IMR-90 (cell line): ENCODE results near the gene ARHGAP18. TPM values are rescaled to one million over a fixed set of nuclear protein-coding genes. Genes with fewer than 3 reads are reported as not detected.
A peak's percentile ranks its signal among the peaks of the same experiment; 100 is the strongest.

ENCODE experiments used
- ATAC-seq: fragments of 200-7000 bp; cut with Tn5 transposase; 2 replicates; pipeline ENCODE4 v1.9.1; 2020; ENCODE audit warnings: low read depth, mild to moderate bottlenecking, moderate library complexity
- BruUV-seq: library from RNA; stranded (reverse); fragments of 400-500 nt; replicated peaks from 2 replicates; lab custom pipeline; 2021; lab: Mats Ljungman, UMichigan
- CTCF ChIA-PET: fragments of 300-600 bp; formaldehyde crosslinking; extraction: SDS; loops from one replicate; lab custom pipeline; 2021; ENCODE audit warnings: antibody characterized with exemption; lab: Yijun Ruan, JAX
- POLR2A ChIA-PET: fragments of 300-600 bp; sonication (Branson Sonifier 250); formaldehyde crosslinking; loops from one replicate; lab custom pipeline; 2022; ENCODE audit warnings: antibody characterized with exemption; ENCODE audit not compliant: unreplicated experiment; lab: Charles Lee
- DNase-seq: peaks from one replicate; pipeline ENCODE4 v3.0.0; 2013
- H2AFZ ChIP-seq: replicated peaks from 2 replicates; pipeline ENCODE3; 2013; ENCODE audit warnings: low read length, mild to moderate bottlenecking; ENCODE audit not compliant: poor library complexity
- H2AK5ac ChIP-seq: 2 replicates; pipeline ENCODE4 v1.6.1; 2013; ENCODE audit warnings: low read depth, low read length, inconsistent platforms
- H2AK9ac ChIP-seq: replicated peaks from 2 replicates; pipeline ENCODE3; 2013; ENCODE audit warnings: mild to moderate bottlenecking, low read depth, low read length, moderate library complexity; ENCODE audit not compliant: poor library complexity
- H2BK120ac ChIP-seq: 2 replicates; pipeline ENCODE4 v1.6.1; 2013; ENCODE audit warnings: low read depth, low read length, inconsistent platforms
- H2BK15ac ChIP-seq: 3 replicates; pipeline ENCODE4 v1.6.1; 2013; ENCODE audit warnings: low read depth, low read length, inconsistent platforms
- H2BK20ac ChIP-seq: 2 replicates; pipeline ENCODE4 v1.6.1; 2013; ENCODE audit warnings: low read depth, mild to moderate bottlenecking, inconsistent platforms, low read length, moderate library complexity
- H2BK5ac ChIP-seq: 2 replicates; pipeline ENCODE4 v1.6.1; 2013; ENCODE audit warnings: mild to moderate bottlenecking, low read depth, low read length, inconsistent platforms; ENCODE audit not compliant: poor library complexity, severe bottlenecking
- H3K14ac ChIP-seq: replicated peaks from 2 replicates; pipeline ENCODE4 v1.6.1; 2013; ENCODE audit warnings: low read depth, low read length, inconsistent platforms
- H3K18ac ChIP-seq: 2 replicates; pipeline ENCODE4 v1.6.1; 2013; ENCODE audit warnings: low read depth, low read length, control low read depth
- H3K23ac ChIP-seq: 2 replicates; pipeline ENCODE4 v1.6.1; 2013; ENCODE audit warnings: low read depth, low read length, inconsistent platforms
- H3K27ac ChIP-seq: 2 replicates; pipeline ENCODE4 v1.5.1; 2013; ENCODE audit warnings: mild to moderate bottlenecking, control low read depth, low read length; ENCODE audit not compliant: insufficient read depth
- H3K27me3 ChIP-seq: 2 replicates; pipeline ENCODE4 v1.6.1; 2013; ENCODE audit warnings: low read length; ENCODE audit not compliant: control insufficient read depth, insufficient read depth
- H3K36me3 ChIP-seq: 2 replicates; pipeline ENCODE4 v1.6.1; 2013; ENCODE audit warnings: low read length, mixed read lengths; ENCODE audit not compliant: control insufficient read depth, insufficient read depth
- H3K4ac ChIP-seq: 2 replicates; pipeline ENCODE4 v1.6.1; 2013; ENCODE audit warnings: low read depth, low read length, inconsistent platforms
- H3K4me1 ChIP-seq: 2 replicates; pipeline ENCODE4 v1.6.1; 2013; ENCODE audit warnings: low read length, mixed read lengths; ENCODE audit not compliant: control insufficient read depth, insufficient read depth
- H3K4me2 ChIP-seq: 2 replicates; pipeline ENCODE4 v1.6.1; 2013; ENCODE audit warnings: low read depth, mild to moderate bottlenecking, control low read depth, low read length, moderate library complexity
- H3K4me3 ChIP-seq: 2 replicates; pipeline ENCODE4 v1.5.1; 2013; ENCODE audit warnings: low read depth, mild to moderate bottlenecking, control low read depth, low read length, moderate library complexity; ENCODE audit not compliant: insufficient read depth
- H3K56ac ChIP-seq: 2 replicates; pipeline ENCODE4 v1.6.1; 2013; ENCODE audit warnings: low read length, inconsistent platforms; ENCODE audit not compliant: insufficient read depth; ENCODE audit errors: extremely low read depth
- H3K79me1 ChIP-seq, 2 experiments: 2 replicates each; pipeline ENCODE4 v1.6.1; 2013; ENCODE audit warnings: low read length in 2 of 2, inconsistent platforms in 1 of 2, low read depth in 1 of 2
- H3K9ac ChIP-seq: 2 replicates; pipeline ENCODE4 v1.6.1; 2013; ENCODE audit warnings: low read depth, low read length, control low read depth
- H3K9me1 ChIP-seq: 2 replicates; pipeline ENCODE4 v1.6.1; 2013; ENCODE audit warnings: low read length, inconsistent platforms; ENCODE audit not compliant: insufficient read depth
- H3K9me3 ChIP-seq: 2 replicates; pipeline ENCODE4 v1.6.1; 2013; ENCODE audit warnings: low read length; ENCODE audit not compliant: control insufficient read depth, insufficient read depth
- H4K20me1 ChIP-seq: 2 replicates; pipeline ENCODE4 v1.6.1; 2013; ENCODE audit warnings: low read length, inconsistent platforms; ENCODE audit not compliant: insufficient read depth
- H4K5ac ChIP-seq: 2 replicates; pipeline ENCODE4 v1.6.1; 2013; ENCODE audit warnings: mild to moderate bottlenecking, low read depth, low read length, control low read depth
- H4K8ac ChIP-seq, 2 experiments: 2 replicates each; pipeline ENCODE4 v1.6.1; 2013; ENCODE audit warnings: low read depth in 2 of 2, low read length in 2 of 2, control low read depth in 1 of 2, inconsistent platforms in 1 of 2
- H4K91ac ChIP-seq: 2 replicates; pipeline ENCODE4 v1.6.1; 2013; ENCODE audit warnings: low read depth, low read length, inconsistent platforms; ENCODE audit not compliant: insufficient read depth
- BHLHE40 ChIP-seq: fragments of 150-350 bp; IDR thresholded peaks from 2 replicates; pipeline ENCODE4 v1.6.1; 2016; ENCODE audit warnings: mild to moderate bottlenecking, low read depth, low read length
- MAFK ChIP-seq: IDR thresholded peaks from 2 replicates; pipeline ENCODE4 v1.6.1; 2012; ENCODE audit warnings: low read depth, low read length, improper control_type of control experiment
- WGBS, 2 experiments: methylation state at CpG; one replicate each; pipeline versions ENCODE4 v1.1.5 to v1.1.7; 2013; ENCODE audit warnings: missing lambda C conversion rate in 2 of 2; ENCODE audit not compliant: insufficient read length in 1 of 2; ENCODE audit errors: extremely low coverage in 2 of 2; 5-methylcytosine and 5-hydroxymethylcytosine counted together
- dilution Hi-C: fragments of 300-500 bp; cut with HindIII; formaldehyde crosslinking; loops from one replicate; pipeline ENCODE4 v1.14.3; 2018; ENCODE audit warnings: low sequenced_read_pairs; ENCODE audit not compliant: unreplicated experiment
- in situ Hi-C: fragments of 300-500 bp; cut with MboI; formaldehyde crosslinking; loops from 3 replicates; pipeline ENCODE4 v1.14.3; 2019; ENCODE audit warnings: low sequenced_read_pairs, inconsistent platforms, mixed read lengths
- intact Hi-C: fragments of 100-400 bp; cut with micrococcal nuclease; formaldehyde crosslinking; loops from 2 replicates; pipeline ENCODE4 v1.10.0; 2022
- polyA plus RNA-seq, 3 experiments: library from polyadenylated mRNA; depleted of rRNA; stranded (reverse); fragments of >200 nt; gene quantifications; 2 replicates each; pipeline ENCODE4 v1.2.3, GENCODE V29; 2012; ENCODE audit warnings: low replicate concordance in 1 of 3
- total RNA-seq: library from RNA; depleted of rRNA; stranded (reverse); fragments of >200 nt; gene quantifications from 2 replicates; pipeline ENCODE4 v1.2.3, GENCODE V29; 2012

The ARHGAP18 gene
- total and polyA plus RNA-seq, 2 of the 4 experiments (the other 2 are of a cell fraction): 6.2 to 17.0 TPM

DNA sequence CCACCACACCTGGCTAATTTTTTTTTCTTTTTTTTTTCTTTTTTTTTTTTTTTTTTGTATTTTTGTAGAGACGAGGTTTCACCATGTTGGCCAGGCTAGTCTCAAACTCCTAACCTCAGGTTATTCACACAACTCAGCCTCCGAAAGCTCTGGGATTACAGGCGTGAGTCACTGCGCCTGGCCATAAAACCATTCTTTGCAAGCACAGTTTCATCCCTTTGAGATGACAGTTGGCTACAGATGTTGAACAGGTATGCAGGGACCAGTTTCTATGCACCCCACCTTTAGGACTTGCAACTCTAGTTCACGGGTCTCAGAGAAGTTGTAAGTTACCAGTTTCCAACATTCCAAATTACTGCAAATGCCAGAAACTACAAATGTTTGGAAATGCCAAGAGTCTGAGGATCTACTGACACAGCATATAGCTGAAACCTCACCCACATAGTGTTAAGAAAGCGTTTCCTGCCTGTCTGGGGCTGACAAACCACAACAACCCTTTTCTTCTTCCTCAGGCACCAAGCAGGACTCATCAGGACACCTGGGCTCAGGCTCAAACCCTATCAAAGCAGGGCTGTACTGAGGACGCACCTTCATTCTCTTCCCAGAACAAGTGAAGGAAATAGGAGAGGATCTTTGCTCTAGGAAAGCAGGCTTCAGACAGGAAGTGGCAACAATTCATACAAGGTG lies 22.9 kb downstream of the ARHGAP18 start:
- Histone ChIP-seq H3K9me1 (peaks cover 14% of the 10 kb centered on the region), H3K27me3 (no peaks in the 10 kb centered on the region), H3K9ac (no peak overlapping the region), H2BK15ac (peak overlapping the region; percentile 78), H2AK5ac (peak overlapping the region; percentile 85), H3K18ac (peak overlapping the region; percentile 20), H3K4me1 (peaks cover 24% of the 10 kb centered on the region), H4K91ac (peak overlapping the region; percentile 72), H3K79me1 (peaks cover 31 to 65% of the 10 kb centered on the region in 2 experiments), H2BK5ac (peak overlapping the region; percentile 44), H4K8ac (peak overlapping the region; percentile 9 to 65; a peak in 2 of 4 replicates), H3K4me3 (no peak overlapping the region), H2BK20ac (peak overlapping the region; percentile 73), H3K36me3 (no peaks in the 10 kb centered on the region), H4K20me1 (no peaks in the 10 kb centered on the region), H2AFZ (no peak overlapping the region), H3K4ac (peak overlapping the region; percentile 83), H3K14ac (peak overlapping the region; percentile 14), H4K5ac (peak overlapping the region; percentile 4; the same call in 1 of the 2 replicates), H2AK9ac (peak overlapping the region; percentile 18), H2BK120ac (peak overlapping the region; percentile 80), H3K4me2 (no peak overlapping the region), H3K56ac (no peak overlapping the region), H3K23ac (peak overlapping the region; percentile 61; the same call in 1 of the 2 replicates), H3K27ac (peak overlapping the region; percentile 22), H3K9me3 (no peaks in the 10 kb centered on the region)
- POLR2A ChIA-PET: interaction anchor here (0.7 kb wide), 1 partner anchor 14 kb away, joined by 8 read pairs; no protein-coding TSS in a partner anchor
- in situ Hi-C loops: no loop called here
- CTCF ChIA-PET: interaction anchor here (0.6 kb wide), 3 partner anchors 9 to 55 kb away, joined by 3 to 5 read pairs (median 3); no protein-coding TSS in a partner anchor
- dilution Hi-C loops: no loop called here
- TF ChIP-seq MAFK: 0 out of 2 replicates have a peak, but pooled peaks have one; percentile 10
- no peak for TF ChIP-seq BHLHE40
- DNase-seq (peak; percentile 52), ATAC-seq (no peak)
- BruUV-seq: no TSS peak
- WGBS, 2 experiments: no CpG with 5 or more reads among the region's 7 CpGs
- intact Hi-C loops: no loop called here
